Measurements from ENCODE around the gene CORO6. TPM values are rescaled to one million over a fixed set of nuclear protein-coding genes. Genes with fewer than 3 reads are reported as not detected.

The CORO6 gene
- total and polyA plus RNA-seq, 8 donors: 1.1 to 53.1 (median 14.2) TPM

DNA sequence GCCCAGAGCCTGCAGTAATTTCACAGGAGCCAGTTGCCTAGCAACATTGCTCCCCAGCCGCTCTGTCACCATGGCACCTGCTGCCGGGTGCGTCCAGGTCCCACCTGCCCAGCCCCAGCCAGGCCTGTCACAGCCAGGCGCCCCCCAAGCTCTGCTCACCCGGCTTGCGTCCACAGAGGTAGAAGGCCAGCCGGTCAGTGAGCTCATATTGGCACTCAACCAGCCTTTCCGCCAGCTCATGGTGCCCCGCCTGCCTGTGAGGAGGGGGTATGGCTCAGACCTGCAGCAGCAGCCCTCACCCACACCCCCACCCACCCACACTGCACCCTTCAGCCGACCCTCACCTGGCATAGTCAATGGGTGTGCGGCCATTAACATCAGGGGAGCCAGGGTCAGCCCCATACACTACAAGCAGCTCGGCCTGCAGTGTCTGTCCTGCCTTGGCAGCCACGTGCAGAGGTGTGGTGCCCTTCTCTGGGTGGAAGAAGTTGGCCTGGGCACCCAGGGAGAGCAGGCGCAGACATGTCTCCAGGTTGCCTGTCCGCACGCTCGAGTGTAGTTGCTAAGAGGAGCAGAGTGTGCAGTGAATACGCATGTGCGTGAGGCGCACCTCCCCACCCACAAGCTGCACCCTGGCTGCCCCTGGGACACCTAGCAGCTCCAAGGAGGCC lies 41.0 kb downstream of the CORO6 start:
- no peaks in the 10 kb centered on the region for H3K27me3 ChIP-seq
- H3K27ac ChIP-seq: no peak overlapping the region
- no peak for TF ChIP-seq POLR2A (IDR thresholded peaks at IDR 0.05)
- no peak for TF ChIP-seq POLR2AphosphoS5 (IDR thresholded peaks at IDR 0.05)
- TF ChIP-seq, protein P1, sequence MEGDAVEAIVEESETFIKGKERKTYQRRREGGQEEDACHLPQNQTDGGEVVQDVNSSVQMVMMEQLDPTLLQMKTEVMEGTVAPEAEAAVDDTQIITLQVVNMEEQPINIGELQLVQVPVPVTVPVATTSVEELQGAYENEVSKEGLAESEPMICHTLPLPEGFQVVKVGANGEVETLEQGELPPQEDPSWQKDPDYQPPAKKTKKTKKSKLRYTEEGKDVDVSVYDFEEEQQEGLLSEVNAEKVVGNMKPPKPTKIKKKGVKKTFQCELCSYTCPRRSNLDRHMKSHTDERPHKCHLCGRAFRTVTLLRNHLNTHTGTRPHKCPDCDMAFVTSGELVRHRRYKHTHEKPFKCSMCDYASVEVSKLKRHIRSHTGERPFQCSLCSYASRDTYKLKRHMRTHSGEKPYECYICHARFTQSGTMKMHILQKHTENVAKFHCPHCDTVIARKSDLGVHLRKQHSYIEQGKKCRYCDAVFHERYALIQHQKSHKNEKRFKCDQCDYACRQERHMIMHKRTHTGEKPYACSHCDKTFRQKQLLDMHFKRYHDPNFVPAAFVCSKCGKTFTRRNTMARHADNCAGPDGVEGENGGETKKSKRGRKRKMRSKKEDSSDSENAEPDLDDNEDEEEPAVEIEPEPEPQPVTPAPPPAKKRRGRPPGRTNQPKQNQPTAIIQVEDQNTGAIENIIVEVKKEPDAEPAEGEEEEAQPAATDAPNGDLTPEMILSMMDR (IDR thresholded peaks at IDR 0.05): no peak
- no peak for TF ChIP-seq EP300 (IDR thresholded peaks at IDR 0.05)
- peaks cover 29 to 61% (median 59%) of the 10 kb centered on the region in 4 donors for H3K36me3 ChIP-seq
- WGBS, 5 donors: 75 to 91% (median 77%) methylated on average over 13 to 20 of the region's 20 CpGs
- H3K9me3 ChIP-seq: no peaks in the 10 kb centered on the region
- DNase-seq: peak in 1 of 2 donors; percentile 40
- peaks cover 0 to 53% (median 32%) of the 10 kb centered on the region in 4 donors for H3K4me1 ChIP-seq
- intact Hi-C loops (cut with DNase I; ENCODE audit: low total_unique reads): no loop called here
- no peak overlapping the region for H3K4me3 ChIP-seq

DNA sequence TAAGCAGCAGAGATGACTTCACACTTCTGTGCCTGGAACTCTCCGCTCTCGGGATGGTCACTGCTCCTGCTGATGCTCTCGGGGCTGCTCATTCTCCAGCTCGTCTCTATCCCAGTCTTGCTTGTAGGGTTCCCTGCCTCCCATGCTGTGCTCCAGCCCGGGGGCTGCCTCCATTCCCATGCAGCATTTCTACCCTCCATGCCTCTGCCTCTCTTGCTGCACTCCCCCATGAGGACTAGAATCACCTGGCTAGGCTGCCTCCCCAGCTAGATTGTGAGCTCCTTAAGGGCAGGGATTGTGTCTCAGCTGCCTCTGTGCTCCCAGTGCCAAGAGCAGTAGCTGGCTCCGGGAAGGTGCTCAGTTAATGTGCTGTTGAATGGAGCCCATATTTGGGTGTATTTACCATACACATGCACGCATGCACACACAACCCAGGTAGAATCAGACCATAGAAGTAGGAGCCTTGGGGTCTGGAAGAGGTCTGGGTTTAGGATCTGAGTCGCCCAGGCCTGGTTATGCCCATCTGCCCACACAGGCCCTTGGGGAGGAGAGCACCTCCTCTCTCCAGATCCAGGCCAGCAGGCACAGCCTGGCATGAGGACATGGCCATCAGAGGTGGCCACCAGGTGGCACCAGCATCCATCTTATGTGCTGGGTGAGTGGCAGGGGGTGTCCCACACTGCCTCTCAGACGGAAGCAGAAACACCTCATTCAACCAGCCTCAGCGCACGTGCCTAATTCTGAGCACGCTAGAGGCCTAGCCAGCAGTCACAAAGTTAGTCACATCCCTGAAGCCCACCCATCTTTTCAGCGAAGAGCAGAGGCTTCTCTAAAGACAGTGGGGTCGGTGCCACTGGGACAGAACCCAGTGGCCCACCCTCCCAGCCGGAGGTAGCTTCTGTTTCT lies 42.6 kb downstream of the CORO6 start:
- TF ChIP-seq, protein P1 (IDR thresholded peaks at IDR 0.05): peak in 5 of 7 experiments; percentile 73 to 93 (median 89)
- TF ChIP-seq POLR2AphosphoS5 (IDR thresholded peaks at IDR 0.05) (peak in 2 of 3 donors; percentile 48 to 86), POLR2A (IDR thresholded peaks at IDR 0.05) (no peak)
- H3K27me3 ChIP-seq: no peaks in the 10 kb centered on the region
- no peaks in the 10 kb centered on the region for H3K9me3 ChIP-seq
- 59 to 62% (median 60%) methylated on average over 13 to 15 of the region's 15 CpGs for WGBS, 5 donors
- H3K27ac ChIP-seq: peak overlapping the region in 1 of 5 donors; percentile 30
- H3K36me3 ChIP-seq: peaks cover 43 to 77% (median 75%) of the 10 kb centered on the region in 4 donors
- peaks cover 0 to 37% (median 26%) of the 10 kb centered on the region in 4 donors for H3K4me1 ChIP-seq
- intact Hi-C loops (cut with DNase I; ENCODE audit: low total_unique reads): no loop called here
- no peak overlapping the region for H3K4me3 ChIP-seq
- DNase-seq: peak; percentile 89 to 94

DNA sequence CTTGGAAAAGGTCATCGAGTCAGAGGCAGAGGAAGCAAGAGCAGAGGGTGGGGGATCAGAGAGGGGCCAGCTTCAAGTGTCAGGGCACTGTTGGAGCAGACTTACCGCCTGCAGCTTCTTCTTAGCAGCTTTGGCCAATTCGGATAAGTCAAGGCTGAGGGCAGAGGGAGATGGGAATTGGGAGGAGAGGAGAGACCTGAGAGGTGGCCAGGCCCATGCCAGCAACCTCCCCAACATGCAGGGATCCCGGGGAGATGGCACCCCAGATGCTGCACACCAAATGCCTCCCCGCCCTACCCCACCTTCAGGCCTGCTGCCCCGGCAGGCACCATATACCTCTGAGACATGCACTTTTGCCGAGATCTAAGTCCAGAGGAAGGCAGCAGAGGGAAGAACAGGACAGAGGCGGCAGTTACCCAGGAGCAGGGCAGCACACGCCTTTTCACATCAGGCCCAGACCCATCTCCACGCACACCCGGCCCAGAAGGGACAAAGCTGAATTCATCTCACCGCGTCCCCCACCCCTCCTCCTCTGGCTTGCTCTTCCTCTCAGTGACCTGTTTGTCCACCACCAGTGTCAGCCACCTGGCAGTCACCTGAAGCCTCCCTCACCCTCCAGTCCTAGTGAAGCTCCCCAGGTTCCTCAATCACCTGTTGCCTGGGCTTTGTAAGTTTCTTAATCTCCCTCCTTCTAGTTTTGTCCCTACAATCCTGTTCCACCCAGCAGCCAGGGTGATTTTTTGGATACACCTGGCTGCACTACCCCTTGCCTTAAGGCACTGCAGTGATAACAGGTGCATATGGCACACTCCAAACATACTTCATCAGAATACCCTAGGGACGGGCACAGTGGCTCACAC lies 43.9 kb downstream of the CORO6 start:
- peaks cover 54 to 90% (median 87%) of the 10 kb centered on the region in 4 donors for H3K36me3 ChIP-seq
- no peak for DNase-seq
- H3K4me3 ChIP-seq: no peak overlapping the region
- H3K27ac ChIP-seq: peak overlapping the region in 1 of 5 donors; percentile 27
- 88 to 97% (median 93%) methylated on average over 14 of the region's 14 CpGs for WGBS, 5 donors
- no peak for TF ChIP-seq POLR2A (IDR thresholded peaks at IDR 0.05)
- TF ChIP-seq EP300 (IDR thresholded peaks at IDR 0.05): no peak
- TF ChIP-seq POLR2AphosphoS5 (IDR thresholded peaks at IDR 0.05): no peak
- TF ChIP-seq, protein P1 (IDR thresholded peaks at IDR 0.05): no peak
- intact Hi-C loops (cut with DNase I; ENCODE audit: low total_unique reads): no loop called here
- no peaks in the 10 kb centered on the region for H3K9me3 ChIP-seq
- H3K27me3 ChIP-seq: no peaks in the 10 kb centered on the region
- H3K4me1 ChIP-seq: peaks cover 4 to 33% (median 33%) of the 10 kb centered on the region in 4 donors
